Chondrocyte (in vitro differentiated cells): ENCODE results near the gene SERPINB10. TPM values are rescaled to one million over a fixed set of nuclear protein-coding genes. Genes with fewer than 3 reads are reported as not detected.
A peak's percentile ranks its signal among the peaks of the same experiment; 100 is the strongest.

Experiments used
- DNase-seq: peaks from one replicate; pipeline ENCODE4 v3.0.0; 2021; ENCODE audit warnings: mixed read lengths, low spot score
- H3K27ac Mint-ChIP-seq: one replicate; pipeline ENCODE4 v1.8.0; 2021; ENCODE audit warnings: mild to moderate bottlenecking, moderate library complexity, mixed read lengths; ENCODE audit not compliant: unreplicated experiment
- H3K27me3 Mint-ChIP-seq: 2 replicates; pipeline ENCODE4 v1.8.0; 2021; ENCODE audit warnings: low read depth, mixed read lengths
- H3K36me3 Mint-ChIP-seq: 2 replicates; pipeline ENCODE4 v1.8.0; 2021; ENCODE audit warnings: low read depth, mixed read lengths
- H3K4me1 Mint-ChIP-seq: 2 replicates; pipeline ENCODE4 v1.8.0; 2021; ENCODE audit warnings: low read depth, mild to moderate bottlenecking, mixed read lengths
- H3K4me3 Mint-ChIP-seq: one replicate; pipeline ENCODE4 v1.8.0; 2021; ENCODE audit warnings: mild to moderate bottlenecking, moderate library complexity, mixed read lengths; ENCODE audit not compliant: unreplicated experiment
- H3K9me3 Mint-ChIP-seq: 2 replicates; pipeline ENCODE4 v1.8.0; 2021; ENCODE audit warnings: low read depth, mixed read lengths
- CTCF ChIP-seq: fragments of 200-600 bp; sonication (generic); IDR thresholded peaks from 2 replicates; pipeline ENCODE4 v1.5.0; 2021; ENCODE audit warnings: antibody characterized with exemption, mild to moderate bottlenecking, moderate library complexity
- total RNA-seq: library from RNA; stranded (reverse); gene quantifications from 3 replicates; pipeline ENCODE4 v1.2.1, GENCODE V29; 2021

Gene SERPINB10
- total RNA-seq, 1 donor from 2014 or later, result not detected

DNA sequence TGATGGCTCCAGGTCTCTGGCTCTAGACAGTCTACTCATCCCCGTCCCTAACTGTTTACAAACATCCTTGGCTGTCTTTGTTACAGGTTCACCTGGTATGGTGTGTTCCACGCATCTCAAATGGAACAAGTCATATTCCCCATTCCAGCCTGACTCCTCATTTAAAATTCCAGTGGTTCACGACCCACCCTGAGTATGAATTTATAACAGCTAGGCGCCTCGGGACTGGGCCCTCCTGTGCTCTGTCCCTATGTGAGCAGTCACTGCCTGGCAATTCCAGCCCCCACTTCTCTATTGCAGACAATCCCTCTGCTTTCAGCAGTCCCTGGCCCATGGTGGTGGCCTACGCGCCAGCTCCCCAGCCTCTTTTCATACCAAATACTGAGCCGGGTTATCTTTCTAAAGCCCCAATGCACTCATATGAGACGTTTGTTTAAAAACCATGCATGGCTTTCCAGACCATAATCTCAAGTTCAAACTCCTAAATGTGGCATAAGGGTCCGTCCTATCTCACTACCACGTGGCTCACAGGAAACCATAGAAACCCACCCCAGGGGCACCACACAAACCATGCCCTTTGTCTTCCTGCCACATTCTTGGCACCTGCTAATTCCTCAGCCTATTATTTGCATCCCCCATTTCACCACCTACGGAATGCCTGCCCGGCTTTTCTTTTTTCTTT is 63.7 kb downstream of the SERPINB10 start:
- H3K27me3 Mint-ChIP-seq, result no peaks in the 10 kb centered on the region

DNA sequence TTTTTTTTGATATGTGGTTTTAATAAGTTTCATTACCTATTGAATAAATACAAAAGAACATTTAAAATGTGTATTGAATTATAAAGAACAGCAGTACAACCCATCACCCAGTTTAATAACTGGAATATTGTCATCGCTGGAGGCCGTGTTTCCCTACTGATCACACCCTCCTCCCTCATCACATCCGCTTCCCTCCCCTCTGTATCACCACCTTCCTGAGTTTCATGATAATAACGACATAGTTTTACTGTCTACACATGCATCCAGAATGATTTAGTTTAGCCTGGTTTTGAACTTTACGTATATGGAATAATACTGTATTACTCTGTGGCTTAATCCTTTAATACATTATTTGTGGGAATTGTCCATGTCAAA is 64.2 kb downstream of the SERPINB10 start:
- DNase-seq, result no peak
- Mint-ChIP-seq H3K9me3 (no peaks in the 10 kb centered on the region), H3K27ac (no peak overlapping the region), H3K4me1 (peaks cover 39% of the 10 kb centered on the region), H3K36me3 (no peaks in the 10 kb centered on the region), H3K4me3 (no peak overlapping the region), H3K27me3 (no peaks in the 10 kb centered on the region)
- no peak for TF ChIP-seq CTCF

More for the DNA sequence above, 63.7 kb downstream of the SERPINB10 start:
- H3K9me3 Mint-ChIP-seq, result no peaks in the 10 kb centered on the region
- H3K4me3 Mint-ChIP-seq, result peak overlapping the region; percentile 87
- H3K36me3 Mint-ChIP-seq, result no peaks in the 10 kb centered on the region
- DNase-seq, result no peak
- no peak for TF ChIP-seq CTCF
- peaks cover 39% of the 10 kb centered on the region for H3K4me1 Mint-ChIP-seq
- H3K27ac Mint-ChIP-seq, result peak overlapping the region; percentile 99

DNA sequence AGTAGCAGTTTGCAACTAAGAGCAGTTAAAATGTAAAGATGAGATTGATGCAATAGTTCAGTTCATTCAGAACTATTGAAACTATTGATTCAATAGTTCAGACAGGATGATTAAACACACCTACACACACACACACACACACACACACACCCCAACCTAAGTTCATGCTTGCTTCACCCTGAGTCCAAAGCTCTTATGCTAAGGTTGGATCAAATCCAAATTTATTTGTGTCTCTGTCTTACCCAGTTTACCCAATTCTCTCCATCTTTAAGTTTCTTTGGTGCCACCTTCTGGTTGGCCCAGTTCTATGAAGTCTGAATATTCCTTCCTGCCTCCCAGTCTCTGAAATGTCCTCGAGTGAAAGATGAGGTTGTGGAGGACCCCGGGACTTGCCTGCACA is 67.2 kb downstream of the SERPINB10 start:
- peak; percentile 70 for TF ChIP-seq CTCF
- no peak overlapping the region for H3K4me3 Mint-ChIP-seq
- peaks cover 39% of the 10 kb centered on the region for H3K4me1 Mint-ChIP-seq
- H3K27me3 Mint-ChIP-seq, result no peaks in the 10 kb centered on the region
- H3K9me3 Mint-ChIP-seq, result no peaks in the 10 kb centered on the region
- H3K27ac Mint-ChIP-seq, result peak overlapping the region; percentile 42
- no peak for DNase-seq
- no peaks in the 10 kb centered on the region for H3K36me3 Mint-ChIP-seq

GRCh38 chr18:63975628-63976027 is 67.9 kb downstream of the SERPINB10 start:
- Mint-ChIP-seq H3K4me1 (peaks cover 42% of the 10 kb centered on the region), H3K4me3 (no peak overlapping the region), H3K9me3 (no peaks in the 10 kb centered on the region), H3K27me3 (no peaks in the 10 kb centered on the region), H3K27ac (peak overlapping the region; percentile 29), H3K36me3 (no peaks in the 10 kb centered on the region)
- TF ChIP-seq CTCF, result no peak
- no peak for DNase-seq

GRCh38 chr18:63977040-63977439 is 69.3 kb downstream of the SERPINB10 start:
- no peaks in the 10 kb centered on the region for H3K9me3 Mint-ChIP-seq
- H3K27ac Mint-ChIP-seq, result no peak overlapping the region
- TF ChIP-seq CTCF, result no peak
- peaks cover 30% of the 10 kb centered on the region for H3K4me1 Mint-ChIP-seq
- H3K4me3 Mint-ChIP-seq, result no peak overlapping the region
- DNase-seq, result no peak
- H3K27me3 Mint-ChIP-seq, result no peaks in the 10 kb centered on the region
- peaks cover 8% of the 10 kb centered on the region for H3K36me3 Mint-ChIP-seq
